ENCODE measurements around the gene LAMB4. TPM values are rescaled to one million over a fixed set of nuclear protein-coding genes. Genes with fewer than 3 reads are reported as not detected.

Gene LAMB4
- total RNA-seq, 2 experiments from 2014 or later: 0.08 to 0.11 TPM

- CTCF ChIA-PET: no interaction called here
These were observed 150.0 kb downstream of the LAMB4 start for GRCh38 chr7:107980171-107980570.

GRCh38 chr7:107978815-107979408 is 151.2 kb downstream of the LAMB4 start:
- TF ChIP-seq CTCF (IDR thresholded peaks at IDR 0.05): no peak
- Histone ChIP-seq H3K9me3 (ENCODE audit: control insufficient read depth in 1 of 2, insufficient read depth in 1 of 2, low read length in 2 of 2) (no peaks in the 10 kb centered on the region), H3K27me3 (ENCODE audit: control insufficient read depth in 1 of 2, insufficient read depth in 2 of 2, low read length in 2 of 2) (no peaks in the 10 kb centered on the region), H3K4me1 (ENCODE audit: insufficient read depth, low read length) (no peaks in the 10 kb centered on the region), H3K27ac (ENCODE audit: low read depth in 1 of 2, low read length in 2 of 2) (no peak overlapping the region), H3K36me3 (ENCODE audit: insufficient read depth, low read length) (no peaks in the 10 kb centered on the region), H3K4me3 (ENCODE audit: low read length) (no peak overlapping the region)
- ChIA-PET CTCF (no interaction called here), POLR2A (no interaction called here)
- ATAC-seq (ENCODE audit: poor library complexity): no peak
- Mint-ChIP-seq H3K27me3 (no peaks in the 10 kb centered on the region), H3K9me3 (no peaks in the 10 kb centered on the region), H3K27ac (no peak overlapping the region), H3K4me1 (ENCODE audit: low read depth) (no peaks in the 10 kb centered on the region), H3K36me3 (ENCODE audit: low read depth) (no peaks in the 10 kb centered on the region), H3K4me3 (no peak overlapping the region)
- DNase-seq: no peak
- intact Hi-C loops (cut with DNase I, micrococcal nuclease): no loop called here

More at GRCh38 chr7:107980171-107980570, 150.0 kb downstream of the LAMB4 start:
- no peak overlapping the region for H3K27ac ChIP-seq (ENCODE audit: low read depth in 1 of 2, low read length in 2 of 2)
- no peak overlapping the region for H3K4me3 ChIP-seq (ENCODE audit: low read length)
- no peaks in the 10 kb centered on the region for H3K27me3 Mint-ChIP-seq
- POLR2A ChIA-PET: no interaction called here
- intact Hi-C loops (cut with DNase I, micrococcal nuclease): no loop called here
- H3K27me3 ChIP-seq (ENCODE audit: control insufficient read depth in 1 of 2, insufficient read depth in 2 of 2, low read length in 2 of 2): no peaks in the 10 kb centered on the region
- TF ChIP-seq CTCF (IDR thresholded peaks at IDR 0.05): no peak
- H3K27ac Mint-ChIP-seq: no peak overlapping the region
- H3K4me1 ChIP-seq (ENCODE audit: insufficient read depth, low read length): no peaks in the 10 kb centered on the region
- H3K36me3 ChIP-seq (ENCODE audit: insufficient read depth, low read length): no peaks in the 10 kb centered on the region
- ATAC-seq (ENCODE audit: poor library complexity): no peak
- H3K4me3 Mint-ChIP-seq: no peak overlapping the region
- no peaks in the 10 kb centered on the region for H3K9me3 ChIP-seq (ENCODE audit: control insufficient read depth in 1 of 2, insufficient read depth in 1 of 2, low read length in 2 of 2)
- H3K36me3 Mint-ChIP-seq (ENCODE audit: low read depth): no peaks in the 10 kb centered on the region
- H3K4me1 Mint-ChIP-seq (ENCODE audit: low read depth): no peaks in the 10 kb centered on the region
- DNase-seq: no peak
- no peaks in the 10 kb centered on the region for H3K9me3 Mint-ChIP-seq

GRCh38 chr7:107977048-107977447 is 153.1 kb downstream of the LAMB4 start:
- Mint-ChIP-seq H3K4me1 (ENCODE audit: low read depth) (no peaks in the 10 kb centered on the region), H3K4me3 (no peak overlapping the region), H3K27me3 (no peaks in the 10 kb centered on the region), H3K27ac (no peak overlapping the region), H3K9me3 (no peaks in the 10 kb centered on the region), H3K36me3 (ENCODE audit: low read depth) (no peaks in the 10 kb centered on the region)
- no peaks in the 10 kb centered on the region for H3K4me1 ChIP-seq (ENCODE audit: insufficient read depth, low read length)
- ATAC-seq (ENCODE audit: poor library complexity) (no peak), DNase-seq (no peak)
- no peaks in the 10 kb centered on the region for H3K9me3 ChIP-seq (ENCODE audit: control insufficient read depth in 1 of 2, insufficient read depth in 1 of 2, low read length in 2 of 2)
- intact Hi-C loops (cut with DNase I, micrococcal nuclease): no loop called here
- no peaks in the 10 kb centered on the region for H3K36me3 ChIP-seq (ENCODE audit: insufficient read depth, low read length)
- H3K27me3 ChIP-seq (ENCODE audit: control insufficient read depth in 1 of 2, insufficient read depth in 2 of 2, low read length in 2 of 2): no peaks in the 10 kb centered on the region
- TF ChIP-seq CTCF (IDR thresholded peaks at IDR 0.05): no peak
- ChIA-PET POLR2A (no interaction called here), CTCF (no interaction called here)
- no peak overlapping the region for H3K4me3 ChIP-seq (ENCODE audit: low read length)
- H3K27ac ChIP-seq (ENCODE audit: low read depth in 1 of 2, low read length in 2 of 2): no peak overlapping the region
